Measurements from ENCODE around the gene EEIG1. TPM values are rescaled to one million over a fixed set of nuclear protein-coding genes. Genes with fewer than 3 reads are reported as not detected.
A peak's percentile ranks its signal among the peaks of the same experiment; 100 is the strongest.

EEIG1 gene
- total and polyA plus RNA-seq, 9 of the 15 experiments (the other 6 are each of a cell fraction or from before 2014, with no cell fraction given), result 0.17 to 16.7 (median 3.6) TPM

GRCh38 chr9:127968700-127969383, 11.9 kb downstream of the EEIG1 start (continued):
- TF ChIP-seq ZBTB34 (CRISPR knock-in tag; IDR thresholded peaks at IDR 0.05) (no peak), ARID4B (CRISPR knock-in tag; IDR thresholded peaks at IDR 0.05) (peak; percentile 28; the same call in 1 of the 2 replicates), MXD1 (CRISPR knock-in tag; IDR thresholded peaks at IDR 0.05; ENCODE audit: borderline replicate concordance, poor library complexity, severe bottlenecking) (no peak), MNT (conservative IDR thresholded peaks at IDR 0.05) (no peak), RAD51 (IDR thresholded peaks at IDR 0.05; ENCODE audit: borderline replicate concordance, low read depth) (peak; percentile 23; the same call in 1 of the 2 replicates), SP1 (CRISPR knock-in tag; IDR thresholded peaks at IDR 0.05) (no peak), PRMT5 (CRISPR knock-in tag; IDR thresholded peaks at IDR 0.05) (no peak), MITF (IDR thresholded peaks at IDR 0.05) (no peak), PHF20 (IDR thresholded peaks at IDR 0.05; ENCODE audit: partially characterized antibody) (no peak), FOXA1 (IDR thresholded peaks at IDR 0.05; ENCODE audit: borderline replicate concordance) (no peak), NCOA1 (IDR thresholded peaks at IDR 0.05; ENCODE audit: low read depth) (no peak), GABPB1 (CRISPR knock-in tag; IDR thresholded peaks at IDR 0.05) (no peak), BCLAF1 (IDR thresholded peaks at IDR 0.05; ENCODE audit: borderline replicate concordance in 1 of 2, control insufficient read depth in 1 of 2, low read depth in 2 of 2, low read length in 1 of 2) (no peak)

Data from K562 (cell line).